CD1c-positive myeloid dendritic cell (primary cell): ENCODE measurements around the gene TANGO2.

Experiments
- DNase-seq: peaks from one replicate; pipeline ENCODE4 v3.0.0-alpha.2; 2016; ENCODE audit errors: extremely low spot score

The TANGO2 gene

GRCh38 chr22:20044495-20045151 lies 23.7 kb downstream of the TANGO2 start:
- no peak for DNase-seq

- no peak for DNase-seq
Observed at GRCh38 chr22:20046730-20047129, 25.8 kb downstream of the TANGO2 start.

- DNase-seq: no peak
Observed at GRCh38 chr22:20051927-20052308, 31.0 kb downstream of the TANGO2 start.

GRCh38 chr22:20052309-20053259 lies 31.7 kb downstream of the TANGO2 start:
- DNase-seq: no peak

- no peak for DNase-seq
Observed at GRCh38 chr22:20053407-20054033, 32.6 kb downstream of the TANGO2 start.

- no peak for DNase-seq
Observed at GRCh38 chr22:20054034-20054427, 33.1 kb downstream of the TANGO2 start.

- DNase-seq: no peak
Observed at GRCh38 chr22:20054485-20054884, 33.6 kb downstream of the TANGO2 start.

GRCh38 chr22:20055144-20055543 lies 34.2 kb downstream of the TANGO2 start:
- DNase-seq: no peak

GRCh38 chr22:20055654-20056053 lies 34.7 kb downstream of the TANGO2 start:
- no peak for DNase-seq

- no peak for DNase-seq
Observed at GRCh38 chr22:20056161-20056560, 35.3 kb downstream of the TANGO2 start.

GRCh38 chr22:20056696-20057386 lies 35.9 kb downstream of the TANGO2 start:
- DNase-seq: no peak

GRCh38 chr22:20057596-20058268 lies 36.8 kb downstream of the TANGO2 start:
- DNase-seq: no peak

- no peak for DNase-seq
Observed at GRCh38 chr22:20058989-20059770, 38.3 kb downstream of the TANGO2 start.

GRCh38 chr22:20060700-20061480 lies 40.0 kb downstream of the TANGO2 start:
- DNase-seq: no peak

- no peak for DNase-seq
Observed at GRCh38 chr22:20061481-20061861, 40.6 kb downstream of the TANGO2 start.

GRCh38 chr22:20062043-20062765 lies 41.3 kb downstream of the TANGO2 start:
- DNase-seq: no peak

GRCh38 chr22:20062766-20063083 lies 41.8 kb downstream of the TANGO2 start:
- no peak for DNase-seq

- no peak for DNase-seq
Observed at GRCh38 chr22:20063271-20064139, 42.6 kb downstream of the TANGO2 start.

- no peak for DNase-seq
Observed at GRCh38 chr22:20064140-20064480, 43.2 kb downstream of the TANGO2 start.
